IMR-90 (cell line): ENCODE results near the gene GRM4. TPM values are rescaled to one million over a fixed set of nuclear protein-coding genes. Genes with fewer than 3 reads are reported as not detected.

Experiments
- ATAC-seq: fragments of 200-7000 bp; cut with Tn5 transposase; 2 replicates; pipeline ENCODE4 v1.9.1; 2020; ENCODE audit warnings: low read depth, mild to moderate bottlenecking, moderate library complexity
- BruUV-seq: library from RNA; stranded (reverse); fragments of 400-500 nt; replicated peaks from 2 replicates; lab custom pipeline; 2021; lab: Mats Ljungman, UMichigan
- CTCF ChIA-PET: fragments of 300-600 bp; formaldehyde crosslinking; extraction: SDS; loops from one replicate; lab custom pipeline; 2021; ENCODE audit warnings: antibody characterized with exemption; lab: Yijun Ruan, JAX
- POLR2A ChIA-PET: fragments of 300-600 bp; sonication (Branson Sonifier 250); formaldehyde crosslinking; loops from one replicate; lab custom pipeline; 2022; ENCODE audit warnings: antibody characterized with exemption; ENCODE audit not compliant: unreplicated experiment; lab: Charles Lee
- DNase-seq: peaks from one replicate; pipeline ENCODE4 v3.0.0; 2013
- H2AFZ ChIP-seq: replicated peaks from 2 replicates; pipeline ENCODE3; 2013; ENCODE audit warnings: low read length, mild to moderate bottlenecking; ENCODE audit not compliant: poor library complexity
- H2AK5ac ChIP-seq: 2 replicates; pipeline ENCODE4 v1.6.1; 2013; ENCODE audit warnings: low read depth, low read length, inconsistent platforms
- H2AK9ac ChIP-seq: replicated peaks from 2 replicates; pipeline ENCODE3; 2013; ENCODE audit warnings: mild to moderate bottlenecking, low read depth, low read length, moderate library complexity; ENCODE audit not compliant: poor library complexity
- H2BK120ac ChIP-seq: 2 replicates; pipeline ENCODE4 v1.6.1; 2013; ENCODE audit warnings: low read depth, low read length, inconsistent platforms
- H2BK15ac ChIP-seq: 3 replicates; pipeline ENCODE4 v1.6.1; 2013; ENCODE audit warnings: low read depth, low read length, inconsistent platforms
- H2BK20ac ChIP-seq: 2 replicates; pipeline ENCODE4 v1.6.1; 2013; ENCODE audit warnings: low read depth, mild to moderate bottlenecking, inconsistent platforms, low read length, moderate library complexity
- H2BK5ac ChIP-seq: 2 replicates; pipeline ENCODE4 v1.6.1; 2013; ENCODE audit warnings: mild to moderate bottlenecking, low read depth, low read length, inconsistent platforms; ENCODE audit not compliant: poor library complexity, severe bottlenecking
- H3K14ac ChIP-seq: replicated peaks from 2 replicates; pipeline ENCODE4 v1.6.1; 2013; ENCODE audit warnings: low read depth, low read length, inconsistent platforms
- H3K18ac ChIP-seq: 2 replicates; pipeline ENCODE4 v1.6.1; 2013; ENCODE audit warnings: low read depth, low read length, control low read depth
- H3K23ac ChIP-seq: 2 replicates; pipeline ENCODE4 v1.6.1; 2013; ENCODE audit warnings: low read depth, low read length, inconsistent platforms
- H3K27ac ChIP-seq: 2 replicates; pipeline ENCODE4 v1.5.1; 2013; ENCODE audit warnings: mild to moderate bottlenecking, control low read depth, low read length; ENCODE audit not compliant: insufficient read depth
- H3K27me3 ChIP-seq: 2 replicates; pipeline ENCODE4 v1.6.1; 2013; ENCODE audit warnings: low read length; ENCODE audit not compliant: control insufficient read depth, insufficient read depth
- H3K36me3 ChIP-seq: 2 replicates; pipeline ENCODE4 v1.6.1; 2013; ENCODE audit warnings: low read length, mixed read lengths; ENCODE audit not compliant: control insufficient read depth, insufficient read depth
- H3K4ac ChIP-seq: 2 replicates; pipeline ENCODE4 v1.6.1; 2013; ENCODE audit warnings: low read depth, low read length, inconsistent platforms
- H3K4me1 ChIP-seq: 2 replicates; pipeline ENCODE4 v1.6.1; 2013; ENCODE audit warnings: low read length, mixed read lengths; ENCODE audit not compliant: control insufficient read depth, insufficient read depth
- H3K4me2 ChIP-seq: 2 replicates; pipeline ENCODE4 v1.6.1; 2013; ENCODE audit warnings: low read depth, mild to moderate bottlenecking, control low read depth, low read length, moderate library complexity
- H3K4me3 ChIP-seq: 2 replicates; pipeline ENCODE4 v1.5.1; 2013; ENCODE audit warnings: low read depth, mild to moderate bottlenecking, control low read depth, low read length, moderate library complexity; ENCODE audit not compliant: insufficient read depth
- H3K56ac ChIP-seq: 2 replicates; pipeline ENCODE4 v1.6.1; 2013; ENCODE audit warnings: low read length, inconsistent platforms; ENCODE audit not compliant: insufficient read depth; ENCODE audit errors: extremely low read depth
- H3K79me1 ChIP-seq, 2 experiments: 2 replicates each; pipeline ENCODE4 v1.6.1; 2013; ENCODE audit warnings: low read length in 2 of 2, inconsistent platforms in 1 of 2, low read depth in 1 of 2
- H3K9ac ChIP-seq: 2 replicates; pipeline ENCODE4 v1.6.1; 2013; ENCODE audit warnings: low read depth, low read length, control low read depth
- H3K9me1 ChIP-seq: 2 replicates; pipeline ENCODE4 v1.6.1; 2013; ENCODE audit warnings: low read length, inconsistent platforms; ENCODE audit not compliant: insufficient read depth
- H3K9me3 ChIP-seq: 2 replicates; pipeline ENCODE4 v1.6.1; 2013; ENCODE audit warnings: low read length; ENCODE audit not compliant: control insufficient read depth, insufficient read depth
- H4K20me1 ChIP-seq: 2 replicates; pipeline ENCODE4 v1.6.1; 2013; ENCODE audit warnings: low read length, inconsistent platforms; ENCODE audit not compliant: insufficient read depth
- H4K5ac ChIP-seq: 2 replicates; pipeline ENCODE4 v1.6.1; 2013; ENCODE audit warnings: mild to moderate bottlenecking, low read depth, low read length, control low read depth
- H4K8ac ChIP-seq, 2 experiments: 2 replicates each; pipeline ENCODE4 v1.6.1; 2013; ENCODE audit warnings: low read depth in 2 of 2, low read length in 2 of 2, control low read depth in 1 of 2, inconsistent platforms in 1 of 2
- H4K91ac ChIP-seq: 2 replicates; pipeline ENCODE4 v1.6.1; 2013; ENCODE audit warnings: low read depth, low read length, inconsistent platforms; ENCODE audit not compliant: insufficient read depth
- BHLHE40 ChIP-seq: fragments of 150-350 bp; IDR thresholded peaks from 2 replicates; pipeline ENCODE4 v1.6.1; 2016; ENCODE audit warnings: mild to moderate bottlenecking, low read depth, low read length
- CEBPB ChIP-seq: IDR thresholded peaks from 2 replicates; pipeline ENCODE4 v1.6.1; 2012; ENCODE audit warnings: low read depth, low read length, improper control_type of control experiment
- FOS ChIP-seq: fragments of 150-350 bp; IDR thresholded peaks from 2 replicates; pipeline ENCODE4 v1.6.1; 2016; ENCODE audit warnings: low read depth, low read length
- MAFK ChIP-seq: IDR thresholded peaks from 2 replicates; pipeline ENCODE4 v1.6.1; 2012; ENCODE audit warnings: low read depth, low read length, improper control_type of control experiment
- NFE2L2 ChIP-seq: fragments of 150-350 bp; IDR thresholded peaks from 2 replicates; pipeline ENCODE4 v1.6.1; 2016; ENCODE audit warnings: low read depth, mild to moderate bottlenecking, low read length
- POLR2A ChIP-seq: IDR thresholded peaks from 2 replicates; pipeline ENCODE4 v1.6.1; 2012; ENCODE audit warnings: mild to moderate bottlenecking, low read depth, low read length
- RAD21 ChIP-seq: IDR thresholded peaks from 2 replicates; pipeline ENCODE4 v1.6.1; 2012; ENCODE audit warnings: low read length, improper control_type of control experiment
- RCOR1 ChIP-seq: IDR thresholded peaks from 2 replicates; pipeline ENCODE4 v1.6.1; 2012; ENCODE audit warnings: mild to moderate bottlenecking, low read length, improper control_type of control experiment; ENCODE audit not compliant: insufficient replicate concordance
- WGBS, 2 experiments: methylation state at CpG; one replicate each; pipeline versions ENCODE4 v1.1.5 to v1.1.7; 2013; ENCODE audit warnings: missing lambda C conversion rate in 2 of 2; ENCODE audit not compliant: insufficient read length in 1 of 2; ENCODE audit errors: extremely low coverage in 2 of 2; 5-methylcytosine and 5-hydroxymethylcytosine counted together
- dilution Hi-C: fragments of 300-500 bp; cut with HindIII; formaldehyde crosslinking; loops from one replicate; pipeline ENCODE4 v1.14.3; 2018; ENCODE audit warnings: low sequenced_read_pairs; ENCODE audit not compliant: unreplicated experiment
- in situ Hi-C: fragments of 300-500 bp; cut with MboI; formaldehyde crosslinking; loops from 3 replicates; pipeline ENCODE4 v1.14.3; 2019; ENCODE audit warnings: low sequenced_read_pairs, inconsistent platforms, mixed read lengths
- intact Hi-C: fragments of 100-400 bp; cut with micrococcal nuclease; formaldehyde crosslinking; loops from 2 replicates; pipeline ENCODE4 v1.10.0; 2022
- polyA plus RNA-seq, 3 experiments: library from polyadenylated mRNA; depleted of rRNA; stranded (reverse); fragments of >200 nt; gene quantifications; 2 replicates each; pipeline ENCODE4 v1.2.3, GENCODE V29; 2012; ENCODE audit warnings: low replicate concordance in 1 of 3
- total RNA-seq: library from RNA; depleted of rRNA; stranded (reverse); fragments of >200 nt; gene quantifications from 2 replicates; pipeline ENCODE4 v1.2.3, GENCODE V29; 2012

GRM4 gene
- total and polyA plus RNA-seq, 2 of the 4 experiments (the other 2 are of a cell fraction): 0.02 TPM; not detected in 1

GRCh38 chr6:34131326-34132290, 14.3 kb downstream of the GRM4 start:
- no peak overlapping the region for H2AK5ac ChIP-seq
- intact Hi-C loops: no loop called here
- H3K4me2 ChIP-seq: no peak overlapping the region
- no peak overlapping the region for H3K23ac ChIP-seq
- no peak overlapping the region for H3K14ac ChIP-seq
- no TSS peak for BruUV-seq
- H4K5ac ChIP-seq: no peak overlapping the region
- no peak overlapping the region for H4K8ac ChIP-seq
- no peak overlapping the region for H3K9ac ChIP-seq
- H3K4ac ChIP-seq: no peak overlapping the region
- POLR2A ChIA-PET: no interaction called here
- H3K56ac ChIP-seq: no peak overlapping the region
- H2AK9ac ChIP-seq: no peak overlapping the region
- peaks cover 35% of the 10 kb centered on the region for H3K27me3 ChIP-seq
- DNase-seq (no peak), ATAC-seq (no peak)
- H3K4me3 ChIP-seq: no peak overlapping the region
- H3K4me1 ChIP-seq: no peaks in the 10 kb centered on the region
- H2BK120ac ChIP-seq: no peak overlapping the region
- WGBS, 2 experiments: 13% methylated on average over 4 of the region's 11 CpGs; no CpG with 5 or more reads in 1 of the 2 experiments
- TF ChIP-seq MAFK (no peak), POLR2A (no peak), BHLHE40 (no peak), RCOR1 (no peak), NFE2L2 (no peak), CEBPB (no peak), FOS (no peak), RAD21 (no peak)
- H4K91ac ChIP-seq: no peak overlapping the region
- no peak overlapping the region for H2AFZ ChIP-seq
- H4K20me1 ChIP-seq: no peaks in the 10 kb centered on the region
- no peaks in the 10 kb centered on the region for H3K9me1 ChIP-seq
- no peak overlapping the region for H2BK20ac ChIP-seq
- in situ Hi-C loops: no loop called here
- H3K18ac ChIP-seq: no peak overlapping the region
- CTCF ChIA-PET: no interaction called here
- no peaks in the 10 kb centered on the region for H3K9me3 ChIP-seq
- dilution Hi-C loops: no loop called here
- no peak overlapping the region for H2BK15ac ChIP-seq
- no peak overlapping the region for H3K27ac ChIP-seq
- H3K79me1 ChIP-seq: no peaks in the 10 kb centered on the region
- H3K36me3 ChIP-seq: no peaks in the 10 kb centered on the region
- no peak overlapping the region for H2BK5ac ChIP-seq
